Cerebellar cortex (tissue), 1 donor: ENCODE results near the gene PELI3.

ENCODE experiments used
- DNase-seq: peaks from one replicate; pipeline ENCODE4 v3.0.0-alpha.2; 2015; ENCODE audit warnings: low spot score

PELI3 gene

DNA sequence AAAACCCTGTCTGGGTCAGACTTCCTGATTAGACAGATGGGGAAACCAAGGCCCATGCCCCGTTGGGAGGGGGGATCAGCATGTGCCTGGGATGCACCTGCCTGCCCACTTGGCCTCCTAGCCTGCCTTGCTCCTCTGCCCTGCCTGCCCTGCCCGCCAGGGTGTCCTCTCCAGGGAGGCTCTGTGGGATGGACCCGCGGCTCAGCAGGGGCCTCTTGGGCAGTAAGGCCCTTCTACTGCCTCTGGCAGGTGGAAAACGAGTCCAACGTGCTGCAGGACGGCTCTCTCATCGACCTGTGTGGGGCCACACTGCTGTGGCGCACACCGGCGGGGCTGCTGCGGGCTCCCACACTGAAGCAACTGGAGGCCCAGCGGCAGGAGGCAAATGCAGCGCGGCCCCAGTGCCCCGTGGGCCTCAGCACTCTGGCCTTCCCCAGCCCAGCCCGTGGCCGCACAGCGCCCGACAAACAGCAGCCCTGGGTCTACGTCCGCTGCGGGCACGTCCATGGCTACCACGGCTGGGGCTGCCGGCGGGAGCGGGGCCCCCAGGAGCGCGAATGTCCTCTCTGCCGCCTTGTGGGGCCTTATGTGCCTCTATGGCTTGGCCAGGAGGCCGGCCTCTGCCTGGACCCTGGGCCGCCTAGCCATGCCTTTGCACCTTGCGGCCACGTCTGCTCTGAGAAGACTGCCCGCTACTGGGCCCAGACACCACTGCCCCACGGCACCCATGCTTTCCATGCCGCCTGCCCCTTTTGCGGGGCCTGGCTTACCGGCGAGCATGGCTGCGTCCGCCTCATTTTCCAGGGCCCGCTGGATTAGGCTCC is 8.9 kb downstream of the PELI3 start:
- no peak for DNase-seq

DNA sequence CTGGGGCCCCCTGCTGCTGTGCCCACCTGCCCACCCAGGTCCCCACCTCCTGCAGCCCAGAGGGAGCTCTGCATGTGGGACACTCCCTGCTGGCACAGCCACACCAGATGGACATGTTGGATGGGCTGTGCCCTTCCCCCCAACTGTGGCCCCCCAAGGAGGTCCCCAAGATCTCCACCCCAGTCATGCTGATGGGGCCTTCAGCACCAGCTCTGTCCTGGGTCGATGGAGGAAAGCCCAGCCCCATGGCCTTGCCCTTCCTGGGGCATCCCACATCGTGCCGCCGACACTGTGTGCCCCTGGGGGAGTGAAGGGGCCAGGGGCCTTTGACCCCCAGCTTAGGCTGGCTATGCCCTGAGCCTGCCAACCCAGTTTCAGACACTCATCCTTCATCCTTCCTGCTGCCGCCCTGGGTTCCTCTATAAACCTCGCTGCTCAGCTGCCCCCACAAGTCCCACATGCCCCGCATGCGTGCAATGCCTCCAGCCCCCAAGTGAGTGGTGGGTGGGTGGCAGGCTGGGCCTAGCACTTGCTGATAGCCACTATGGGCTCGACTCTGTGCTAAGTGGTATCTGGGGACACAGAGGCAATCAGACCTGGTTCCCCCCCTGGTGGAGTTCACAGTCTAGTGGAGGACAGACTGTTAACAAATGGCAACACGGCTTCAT is 9.6 kb downstream of the PELI3 start:
- no peak for DNase-seq

DNA sequence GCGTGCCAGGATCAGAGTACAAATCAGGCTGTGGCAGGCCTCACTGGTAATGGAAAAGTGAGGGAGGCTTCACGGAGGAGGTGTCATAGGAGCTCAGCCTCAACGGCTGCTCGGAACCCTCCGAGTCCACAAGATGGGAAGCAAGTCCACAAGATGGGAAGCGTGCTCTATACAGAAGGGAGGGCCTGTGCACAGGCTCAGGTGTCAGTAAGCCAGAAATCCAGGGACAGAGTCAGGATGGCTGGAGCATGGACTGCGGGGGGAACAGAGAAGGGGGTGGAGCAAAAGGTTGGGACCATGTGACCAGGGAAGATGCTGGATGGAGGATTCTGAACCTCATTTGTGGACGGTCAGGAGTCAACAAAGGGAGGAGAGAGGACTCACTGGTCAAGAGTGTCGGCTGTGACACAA is 10.1 kb downstream of the PELI3 start:
- DNase-seq: peak; percentile 64

DNA sequence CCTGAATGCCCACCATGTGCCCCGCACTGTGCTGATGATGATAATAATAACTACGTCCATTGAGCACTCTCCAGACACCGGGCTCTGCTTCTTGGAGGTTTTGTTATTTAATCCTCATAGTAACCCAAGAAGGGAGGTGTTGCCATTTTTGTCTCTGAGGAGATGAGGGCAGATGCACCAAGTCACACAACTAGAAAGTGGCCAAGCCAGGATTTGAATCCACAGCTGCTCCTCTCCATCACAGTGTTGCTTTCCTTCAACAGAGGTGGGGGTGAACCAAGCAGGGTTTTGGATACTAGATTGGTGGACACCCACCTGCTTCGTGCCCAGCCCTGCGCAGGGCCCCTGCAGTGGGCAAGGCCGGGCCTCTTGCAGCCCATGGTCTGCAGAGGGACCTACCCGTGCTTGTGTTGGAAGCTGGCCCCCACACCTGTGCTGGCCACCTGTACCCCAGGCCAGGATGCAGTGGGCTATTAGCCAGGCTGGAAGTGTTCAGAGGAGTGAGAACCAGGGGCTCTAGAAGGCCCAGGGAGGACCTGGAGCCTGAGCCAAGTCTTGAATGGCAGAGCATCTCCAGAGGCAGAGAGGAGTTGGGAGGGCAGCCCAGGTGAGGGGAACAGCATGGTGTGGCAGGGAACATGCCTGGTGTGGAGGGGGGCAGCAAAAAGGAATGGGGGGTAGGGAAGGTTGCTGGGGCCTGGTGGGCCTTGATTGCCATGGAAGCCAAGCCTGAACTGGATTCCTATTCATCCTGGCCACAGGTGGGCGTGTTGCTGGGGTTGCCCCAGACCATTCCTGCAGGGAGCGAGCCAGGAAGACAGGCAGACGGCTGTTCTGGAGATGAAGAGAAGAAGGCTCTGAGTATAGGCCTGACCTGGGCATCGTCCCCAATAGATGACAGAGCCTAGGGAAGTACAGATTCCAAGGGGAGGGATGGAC is 10.8 kb downstream of the PELI3 start:
- peak; percentile 21 for DNase-seq

DNA sequence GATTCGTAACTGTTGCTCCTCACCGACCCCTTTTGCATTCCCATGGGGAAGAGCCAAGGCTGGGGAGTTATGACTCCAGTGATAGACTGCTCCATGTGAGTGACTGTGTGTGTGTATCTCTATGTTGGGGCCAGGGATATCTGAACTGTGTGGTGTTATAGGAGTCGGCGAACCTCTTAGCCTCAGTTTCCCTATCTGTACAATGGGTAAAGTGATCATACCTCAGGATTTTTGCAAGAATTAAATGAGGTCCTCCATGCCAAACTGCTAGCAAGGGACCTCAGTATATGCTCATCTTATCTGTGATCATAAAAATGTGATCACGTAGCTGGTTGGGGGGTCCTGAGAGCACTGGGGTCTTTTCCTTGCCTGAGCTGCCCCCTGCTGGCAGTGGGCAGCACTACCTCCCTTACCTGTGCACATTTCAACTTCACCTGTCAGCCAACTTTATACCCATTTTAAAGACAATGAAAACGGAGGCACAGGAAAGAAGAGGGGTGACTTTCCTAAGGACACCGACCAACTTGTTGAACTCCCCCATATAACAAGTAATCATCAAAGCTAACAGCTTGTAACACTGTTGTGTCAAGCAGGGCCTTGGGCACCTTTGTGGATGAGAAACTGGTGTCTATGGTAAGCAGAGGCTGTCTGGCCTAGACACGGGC is 12.2 kb downstream of the PELI3 start:
- DNase-seq: peak; percentile 27

DNA sequence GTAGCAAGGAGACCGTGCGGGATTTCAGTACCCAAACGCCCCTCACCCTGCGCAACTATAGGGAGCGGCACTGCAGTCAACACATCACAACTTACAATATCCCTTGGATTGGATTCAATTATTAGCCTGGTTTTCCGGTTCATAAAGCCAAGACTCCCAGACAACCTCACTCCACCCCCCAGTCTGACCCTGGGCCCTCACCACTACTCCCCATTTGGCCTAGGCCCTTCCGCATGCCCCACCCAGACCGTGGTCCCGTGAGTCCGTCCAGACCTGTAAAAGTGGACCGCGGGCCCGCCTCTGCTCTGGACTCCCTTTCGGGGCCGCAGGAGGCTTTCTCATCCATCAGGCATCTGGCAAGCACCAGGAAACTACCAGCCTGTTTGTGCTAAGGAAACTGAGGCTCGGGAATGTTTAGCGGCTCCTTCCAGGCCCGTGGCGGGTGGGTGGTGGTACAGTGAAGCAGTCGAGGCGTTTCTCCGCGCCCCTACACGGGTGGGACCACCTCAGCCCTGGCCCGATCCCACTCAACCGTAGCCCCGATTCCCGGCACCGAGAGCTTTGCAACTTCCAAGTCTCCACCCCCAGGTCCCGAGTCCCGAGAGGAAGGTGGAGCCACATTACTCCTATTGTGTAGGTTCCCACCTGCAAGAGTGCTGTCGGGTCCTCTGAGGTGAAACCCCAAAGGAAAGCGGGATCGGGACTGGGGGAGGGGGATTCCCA is 12.8 kb downstream of the PELI3 start:
- DNase-seq: no peak

DNA sequence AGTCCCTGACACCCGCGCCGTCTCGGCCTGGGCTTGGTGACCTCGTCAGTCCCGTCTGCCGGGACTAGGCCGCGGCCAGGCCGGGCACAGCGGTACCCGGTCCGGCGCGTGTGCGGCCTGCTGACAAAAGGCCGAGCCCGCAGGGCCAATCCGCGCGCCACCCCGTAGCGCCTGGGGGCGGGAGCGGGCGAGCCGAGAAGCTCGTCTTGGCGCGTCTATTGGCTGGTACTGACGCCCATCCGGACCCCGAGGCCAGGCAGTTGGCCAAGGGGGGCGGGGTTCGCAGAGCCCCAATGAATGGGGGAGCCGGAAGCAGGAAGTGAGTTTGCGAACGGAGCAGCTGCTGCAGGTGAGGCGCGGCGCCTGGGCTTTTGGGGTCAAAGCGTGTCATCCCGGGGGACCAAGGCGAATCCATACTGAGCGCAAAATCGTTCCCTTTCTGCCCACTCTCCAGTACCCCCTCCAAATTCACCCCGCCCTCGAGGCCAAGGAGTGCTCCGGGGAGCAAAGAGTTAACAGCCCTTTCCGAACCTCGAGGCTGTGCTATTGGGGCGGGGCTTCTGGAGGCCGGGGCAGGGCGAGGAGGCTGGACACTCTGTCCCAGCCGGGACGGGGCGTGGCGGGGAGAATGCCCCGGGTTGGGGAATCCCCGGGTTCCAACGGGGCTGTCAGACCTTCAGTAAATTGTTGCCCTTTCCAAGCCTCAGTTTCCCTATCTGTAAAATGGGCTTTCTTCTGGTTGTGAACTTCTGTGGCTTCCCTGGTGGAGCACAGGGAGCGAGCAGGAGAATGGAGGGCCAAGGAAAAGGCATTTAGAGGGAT is 13.6 kb downstream of the PELI3 start, which contains the start of gene DPP3:
TSS of gene DPP3 (plus strand) at position 318 of the 822 bp plus-strand sequence. CDS start 1,767 bp downstream, outside the sequence.
- DNase-seq: peak; percentile 97

DNA sequence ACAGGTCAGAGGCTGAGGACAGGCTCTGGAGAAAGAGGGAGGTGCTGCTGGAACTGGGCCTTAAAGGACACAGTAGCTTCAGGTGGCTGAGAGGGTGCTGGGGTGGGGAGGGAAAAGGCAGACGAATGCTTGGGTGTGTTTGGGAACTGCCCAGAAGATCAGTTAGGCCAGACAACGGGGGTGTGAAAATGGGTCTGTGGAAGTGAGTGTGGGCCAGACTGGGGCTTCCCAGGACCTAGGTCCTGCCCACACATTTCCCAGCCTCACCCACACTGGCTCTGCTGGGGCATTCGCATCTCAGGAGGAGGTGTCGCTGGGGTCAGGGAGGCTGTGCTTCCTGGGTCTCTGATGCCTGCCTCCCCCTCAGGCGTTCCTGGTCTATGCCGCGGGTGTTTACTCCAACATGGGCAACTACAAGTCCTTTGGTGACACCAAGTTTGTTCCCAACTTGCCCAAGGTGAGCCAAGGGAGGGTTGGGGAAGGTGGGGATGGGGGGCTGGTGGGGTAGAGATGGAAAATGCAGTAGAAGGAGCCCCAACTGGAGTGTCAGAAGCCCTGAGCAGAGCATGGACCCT is 18.2 kb downstream of the PELI3 start:
- DNase-seq: no peak

DNA sequence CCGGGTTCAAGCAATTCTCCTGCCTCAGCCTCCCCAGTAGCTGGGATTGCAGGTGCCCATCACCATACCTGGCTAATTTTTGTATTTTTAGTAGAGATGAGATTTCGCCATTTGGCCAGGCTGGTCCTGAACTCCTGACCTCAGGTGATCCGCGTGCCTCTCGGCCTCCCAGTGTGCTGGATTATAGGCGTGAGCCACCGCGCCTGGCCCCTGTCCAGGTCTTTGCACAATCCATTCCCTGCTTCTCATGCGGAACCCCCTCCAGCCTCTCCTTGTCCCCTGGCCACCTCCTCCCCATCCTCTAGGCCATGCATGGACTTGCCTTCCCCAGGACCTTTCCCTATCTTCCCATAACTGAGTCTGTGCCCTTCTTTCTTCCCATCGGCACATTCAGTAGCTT is 22.3 kb downstream of the PELI3 start:
- no peak for DNase-seq

DNA sequence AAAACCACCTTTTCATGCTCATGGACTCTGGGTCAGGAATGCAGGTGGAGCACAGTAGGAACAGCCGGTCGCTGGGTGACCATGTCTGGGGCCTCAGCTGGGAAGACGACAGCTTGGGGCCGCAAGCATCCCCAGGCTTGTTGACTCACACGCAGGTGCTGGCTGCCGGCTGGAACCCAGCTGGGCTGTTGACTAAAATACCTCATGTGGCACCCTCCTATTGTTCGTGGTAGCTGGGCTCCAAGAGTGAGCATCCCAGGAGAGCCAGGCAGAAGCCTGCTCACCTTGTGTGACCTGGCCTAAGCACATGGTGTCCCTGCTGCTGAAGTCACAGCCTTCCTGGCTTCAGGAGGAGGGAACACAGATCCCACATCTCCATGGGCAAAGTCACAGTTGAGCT is 22.9 kb downstream of the PELI3 start:
- no peak for DNase-seq

DNA sequence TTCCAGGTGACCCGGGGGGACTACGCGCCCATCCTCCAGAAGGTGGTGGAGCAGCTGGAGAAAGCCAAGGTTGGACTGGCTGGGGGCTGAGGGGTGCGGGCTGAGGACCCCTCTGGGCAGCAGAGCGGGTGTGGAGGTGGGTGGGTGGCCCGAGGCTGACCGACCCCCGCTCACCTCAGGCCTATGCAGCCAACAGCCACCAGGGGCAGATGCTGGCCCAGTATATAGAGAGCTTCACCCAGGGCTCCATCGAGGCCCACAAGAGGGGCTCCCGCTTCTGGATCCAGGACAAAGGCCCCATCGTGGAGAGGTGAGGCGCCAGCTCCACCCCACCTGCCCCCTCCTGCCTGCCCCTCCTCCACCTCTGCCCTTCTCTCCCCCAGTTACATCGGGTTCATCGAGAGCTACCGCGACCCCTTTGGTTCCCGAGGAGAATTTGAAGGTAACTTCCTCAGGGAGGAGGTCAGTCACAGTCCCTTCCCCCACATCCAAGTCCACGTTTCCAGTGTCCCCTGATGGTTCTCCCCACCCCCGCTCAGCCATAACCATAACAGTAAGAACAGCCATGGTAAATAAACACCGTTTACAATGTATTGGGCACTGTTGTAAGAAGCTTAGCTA is 24.7 kb downstream of the PELI3 start:
- DNase-seq: no peak

DNA sequence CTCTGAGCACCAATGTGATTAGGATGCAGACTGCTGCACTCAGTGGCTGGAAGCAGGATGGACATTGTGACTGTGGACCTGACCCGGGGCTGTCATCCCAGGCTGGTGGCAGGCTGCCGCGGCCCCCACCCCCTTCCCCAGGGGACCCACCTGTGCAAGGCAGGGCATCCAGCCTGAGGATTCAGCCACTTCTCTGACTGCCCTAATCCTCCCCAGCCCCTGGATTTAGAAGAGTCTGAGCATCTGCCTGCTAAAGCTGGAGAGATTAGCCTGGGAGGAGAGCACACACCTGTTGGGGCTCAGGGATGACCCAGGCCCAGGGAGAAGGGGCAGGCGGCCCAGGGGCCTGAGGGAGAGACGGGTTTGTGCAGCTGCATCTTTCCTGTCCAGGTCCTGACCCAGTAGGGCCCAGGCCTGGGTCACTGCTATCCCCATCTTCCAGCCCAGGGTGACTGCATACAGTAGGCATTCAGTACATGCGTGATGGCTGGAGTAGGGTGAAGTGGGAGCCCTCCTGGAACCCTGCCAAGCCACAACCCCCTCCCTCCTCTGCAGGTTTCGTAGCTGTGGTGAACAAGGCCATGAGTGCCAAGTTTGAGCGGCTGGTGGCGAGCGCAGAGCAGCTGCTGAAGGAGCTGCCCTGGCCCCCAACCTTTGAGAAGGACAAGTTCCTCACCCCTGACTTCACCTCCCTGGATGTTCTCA is 25.6 kb downstream of the PELI3 start:
- no peak for DNase-seq

DNA sequence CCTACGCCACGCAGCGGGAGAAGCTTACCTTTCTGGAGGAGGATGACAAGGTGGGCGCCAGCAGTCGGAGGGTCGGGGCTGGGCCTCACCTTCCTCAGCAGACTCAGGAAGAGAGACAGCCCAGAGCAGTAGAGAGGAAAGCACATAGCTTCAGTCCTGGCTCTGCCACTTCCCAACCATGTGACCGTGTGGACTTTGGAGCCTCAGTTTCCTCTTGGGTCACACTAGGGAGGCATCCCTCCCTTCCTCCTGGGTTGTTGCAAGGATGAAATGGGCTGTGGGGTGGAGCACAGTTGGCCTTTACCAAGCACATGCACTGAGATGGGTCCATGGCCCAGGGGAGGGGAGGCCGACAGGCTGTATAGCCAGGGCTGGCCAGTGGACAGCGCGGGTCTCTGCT is 26.4 kb downstream of the PELI3 start:
- DNase-seq: no peak

DNA sequence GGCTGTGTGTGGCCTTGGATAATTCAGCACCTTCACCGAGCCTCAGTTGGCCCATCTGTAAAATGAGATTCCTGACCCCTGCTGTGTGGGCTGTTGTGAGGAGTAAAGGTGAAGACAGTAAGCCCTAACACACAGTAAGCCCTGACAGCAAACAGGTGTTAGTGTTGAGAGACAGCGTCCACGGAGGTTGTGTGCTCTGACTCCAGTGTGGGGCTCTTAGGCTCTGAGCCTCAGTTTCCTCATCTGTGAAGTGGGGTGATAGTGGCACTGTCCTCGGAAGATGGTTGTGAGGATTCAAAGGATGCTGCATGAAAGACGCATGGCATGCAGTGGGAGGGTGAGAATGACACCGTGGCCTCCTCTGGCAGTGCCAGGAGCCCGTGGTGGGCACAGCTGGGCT is 27.8 kb downstream of the PELI3 start:
- no peak for DNase-seq

DNA sequence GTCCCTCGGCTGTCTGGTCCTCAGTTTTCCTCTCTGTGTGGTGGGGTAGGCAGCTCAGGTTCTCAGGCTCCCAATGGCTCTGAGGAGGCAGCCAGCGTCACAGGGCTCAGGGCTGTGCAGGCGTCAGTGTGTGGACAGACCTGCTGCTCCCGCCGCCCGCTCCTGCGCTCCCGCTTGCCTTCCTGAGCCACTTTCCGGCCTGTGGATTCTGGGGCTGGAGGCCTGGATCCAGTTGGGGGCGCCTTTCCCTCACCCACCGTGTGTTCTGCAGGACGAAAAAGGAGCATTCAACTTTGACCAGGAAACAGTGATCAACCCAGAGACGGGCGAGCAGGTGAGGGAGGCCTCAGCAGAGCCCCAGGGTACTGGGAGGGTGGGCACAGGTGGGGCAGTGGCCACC is 28.2 kb downstream of the PELI3 start:
- peak; percentile 41 for DNase-seq

DNA sequence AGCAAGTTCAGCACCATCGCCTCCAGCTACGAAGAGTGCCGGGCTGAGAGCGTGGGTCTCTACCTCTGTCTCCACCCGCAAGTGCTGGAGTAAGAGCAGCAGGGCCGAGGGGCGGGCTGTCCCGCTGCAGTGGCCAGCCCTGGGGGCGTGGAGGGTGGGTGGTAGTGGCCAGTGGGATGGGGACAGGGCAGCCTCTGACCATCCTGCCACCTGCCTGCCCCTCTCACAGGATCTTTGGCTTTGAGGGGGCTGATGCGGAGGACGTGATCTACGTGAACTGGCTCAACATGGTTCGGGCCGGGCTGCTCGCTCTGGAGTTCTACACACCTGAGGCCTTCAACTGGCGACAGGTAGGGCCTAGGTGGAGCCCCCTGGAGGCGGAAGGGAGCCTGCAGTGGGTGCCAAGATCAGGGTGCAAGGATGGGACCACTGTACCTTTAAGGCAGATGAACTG is 28.7 kb downstream of the PELI3 start:
- DNase-seq: no peak

DNA sequence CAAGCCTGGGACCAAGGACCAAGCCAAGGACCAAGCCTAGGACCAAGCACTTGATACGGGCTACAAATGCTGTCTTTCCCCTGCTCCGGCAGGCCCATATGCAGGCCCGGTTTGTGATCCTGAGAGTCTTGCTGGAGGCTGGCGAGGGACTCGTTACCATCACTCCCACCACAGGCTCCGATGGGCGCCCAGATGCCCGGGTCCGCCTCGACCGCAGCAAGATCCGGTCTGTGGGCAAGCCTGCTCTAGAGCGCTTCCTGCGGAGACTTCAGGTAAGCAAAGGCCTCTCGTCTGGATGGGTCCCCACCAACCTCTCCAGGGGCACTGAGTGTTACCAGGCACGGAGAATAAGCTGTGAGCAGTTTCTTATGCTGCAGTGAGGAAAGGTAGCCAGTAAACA is 30.5 kb downstream of the PELI3 start:
- no peak for DNase-seq

DNA sequence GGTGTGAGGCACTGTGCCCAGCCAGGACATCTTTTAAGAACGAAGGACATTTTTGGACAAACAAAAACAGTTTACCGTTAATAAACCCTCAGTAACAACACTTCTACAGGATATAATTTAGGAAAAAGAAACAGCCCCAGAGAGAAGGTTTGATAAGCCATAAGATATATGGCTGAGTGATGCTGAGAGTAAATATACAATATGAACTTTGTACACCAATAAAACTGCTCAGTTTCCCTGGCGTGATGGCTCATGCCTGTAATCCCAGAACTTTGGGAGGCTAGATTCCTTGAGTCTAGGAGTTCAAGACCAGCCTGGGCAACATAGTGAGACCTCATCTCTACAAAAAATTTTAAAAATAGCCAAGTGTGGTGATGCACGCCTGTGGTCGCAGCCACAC is 31.8 kb downstream of the PELI3 start:
- no peak for DNase-seq
